Liver (tissue), 9 donors: ENCODE results near the gene PRKAR1B. TPM values are rescaled to one million over a fixed set of nuclear protein-coding genes. Genes with fewer than 3 reads are reported as not detected.

Source experiments
- DNase-seq: peaks from one replicate; pipeline ENCODE4 v3.0.0-alpha.2; 2017; ENCODE audit warnings: low spot score
- H3K27ac ChIP-seq, 2 donors: one replicate each; pipeline ENCODE4 v1.7.0; 2013; ENCODE audit warnings: inconsistent platforms in 2 of 2, low read length in 2 of 2, control low read depth in 1 of 2, low read depth in 1 of 2, mild to moderate bottlenecking in 1 of 2
- H3K27me3 ChIP-seq, 4 donors: one replicate each; pipeline versions ENCODE4 v1.6.1 to v1.7.0; 2013; ENCODE audit warnings: low read length in 3 of 4, inconsistent platforms in 1 of 4, mild to moderate bottlenecking in 1 of 4, moderate library complexity in 1 of 4; ENCODE audit not compliant: control insufficient read depth in 4 of 4, insufficient read depth in 4 of 4
- H3K36me3 ChIP-seq, 4 donors: one replicate each; pipeline versions ENCODE4 v1.6.1 to v1.7.0; 2013; ENCODE audit warnings: low read length in 3 of 4, mild to moderate bottlenecking in 3 of 4, low read depth in 1 of 4, moderate library complexity in 1 of 4; ENCODE audit not compliant: control insufficient read depth in 4 of 4, insufficient read depth in 3 of 4
- H3K4me1 ChIP-seq, 4 donors: one replicate each; pipeline versions ENCODE4 v1.6.1 to v1.7.0; 2013; ENCODE audit warnings: low read length in 3 of 4, mild to moderate bottlenecking in 3 of 4, moderate library complexity in 1 of 4; ENCODE audit not compliant: control insufficient read depth in 4 of 4, insufficient read depth in 4 of 4
- H3K4me3 ChIP-seq, 3 donors: one replicate each; pipeline versions ENCODE4 v1.6.1 to v1.7.0; 2013; ENCODE audit warnings: low read length in 3 of 3, control low read depth in 1 of 3, low read depth in 1 of 3, mild to moderate bottlenecking in 1 of 3
- H3K9ac ChIP-seq, 2 donors: one replicate each; pipeline ENCODE4 v1.7.0; 2013; ENCODE audit warnings: low read length in 2 of 2, mild to moderate bottlenecking in 2 of 2, moderate library complexity in 2 of 2, control low read depth in 1 of 2, low read depth in 1 of 2
- H3K9me3 ChIP-seq, 4 donors: one replicate each; pipeline versions ENCODE4 v1.6.1 to v1.7.0; 2013; ENCODE audit warnings: low read length in 3 of 4; ENCODE audit not compliant: control insufficient read depth in 4 of 4
- EGR1 ChIP-seq, 2 donors: IDR thresholded peaks; 2 replicates each; pipeline ENCODE4 v1.6.1; 2016 to 2018; ENCODE audit warnings: antibody characterized with exemption in 2 of 2, low read depth in 2 of 2
- FOXA1 ChIP-seq: IDR thresholded peaks from 2 replicates; pipeline ENCODE4 v1.6.1; 2016; ENCODE audit warnings: antibody characterized with exemption
- FOXA2 ChIP-seq: IDR thresholded peaks from 2 replicates; pipeline ENCODE4 v1.6.1; 2016; ENCODE audit warnings: antibody characterized with exemption
- HNF4A ChIP-seq, 2 donors: conservative IDR thresholded peaks; 2 replicates each; pipeline ENCODE4 v1.6.1; 2016; ENCODE audit warnings: antibody characterized with exemption in 2 of 2, mild to moderate bottlenecking in 2 of 2
- HNF4G ChIP-seq: IDR thresholded peaks from 2 replicates; pipeline ENCODE4 v1.6.1; 2016; ENCODE audit warnings: antibody characterized with exemption
- JUND ChIP-seq, 2 donors: IDR thresholded peaks; 2 replicates each; pipeline ENCODE4 v1.6.1; 2016; ENCODE audit warnings: antibody characterized with exemption in 2 of 2
- NR2F2 ChIP-seq: IDR thresholded peaks from 2 replicates; pipeline ENCODE4 v1.6.1; 2016; ENCODE audit warnings: antibody characterized with exemption
- RAD21 ChIP-seq, 2 donors: IDR thresholded peaks; 2 replicates each; pipeline ENCODE4 v1.6.1; 2016; ENCODE audit warnings: antibody characterized with exemption in 2 of 2, mild to moderate bottlenecking in 2 of 2
- RXRA ChIP-seq, 2 donors: IDR thresholded peaks; 2 replicates each; pipeline ENCODE4 v1.6.1; 2017 to 2018; ENCODE audit warnings: antibody characterized with exemption in 2 of 2, mild to moderate bottlenecking in 1 of 2
- SP1 ChIP-seq: IDR thresholded peaks from 2 replicates; pipeline ENCODE4 v1.6.1; 2018; ENCODE audit warnings: antibody characterized with exemption, mild to moderate bottlenecking
- TAF1 ChIP-seq: conservative IDR thresholded peaks from 2 replicates; pipeline ENCODE4 v1.6.1; 2016; ENCODE audit warnings: antibody characterized with exemption, mild to moderate bottlenecking
- WGBS: extraction: QIAGEN DNeasy Blood & Tissue Kit; methylation state at CpG from one replicate; pipeline ENCODE4 v1.1.7; 2013; 5-methylcytosine and 5-hydroxymethylcytosine counted together
- polyA plus RNA-seq, 2 donors: library from polyadenylated mRNA; stranded (reverse) in 1 of 2; unstranded in 1 of 2; fragments of 200-250 nt in 1 of 2; fragments of >200 nt in 1 of 2; fragmentation: Nextera tagmentation in 1 of 2; extraction: Ambion mirVana in 1 of 2; gene quantifications; one replicate each; pipeline versions ENCODE4 v1.2.1 to v1.2.3, GENCODE V29; 2013 to 2015
- total RNA-seq, 2 donors: library from RNA; depleted of rRNA; stranded (reverse); fragments of >200 nt; gene quantifications; one replicate each; pipeline ENCODE4 v1.2.3, GENCODE V29; 2014
- TF ChIP-seq, protein P1 (sequence below): fragments of 150-350 bp; IDR thresholded peaks from 2 replicates; pipeline ENCODE4 v1.5.1; 2017; ENCODE audit warnings: improper control_type of control experiment, low read depth, low read length; ENCODE audit not compliant: missing input control
- TF ChIP-seq, protein P2 (sequence below): IDR thresholded peaks from 2 replicates; pipeline ENCODE4 v1.6.1; 2016; ENCODE audit warnings: antibody characterized with exemption
- TF ChIP-seq, protein P3 (sequence below): IDR thresholded peaks from 2 replicates; pipeline ENCODE4 v1.6.1; 2016; ENCODE audit warnings: antibody characterized with exemption
- TF ChIP-seq, protein P4 (sequence below): IDR thresholded peaks from 2 replicates; pipeline ENCODE4 v1.6.1; 2016; ENCODE audit warnings: antibody characterized with exemption, mild to moderate bottlenecking
- donor health status: healthy.
- donor health status: healthy.
- donor health status: healthy.
- donor health status: healthy.
- donor health status: healthy.

PRKAR1B gene
- total and polyA plus RNA-seq, 4 donors = 11.1 to 14.4 (median 12.4) TPM

DNA sequence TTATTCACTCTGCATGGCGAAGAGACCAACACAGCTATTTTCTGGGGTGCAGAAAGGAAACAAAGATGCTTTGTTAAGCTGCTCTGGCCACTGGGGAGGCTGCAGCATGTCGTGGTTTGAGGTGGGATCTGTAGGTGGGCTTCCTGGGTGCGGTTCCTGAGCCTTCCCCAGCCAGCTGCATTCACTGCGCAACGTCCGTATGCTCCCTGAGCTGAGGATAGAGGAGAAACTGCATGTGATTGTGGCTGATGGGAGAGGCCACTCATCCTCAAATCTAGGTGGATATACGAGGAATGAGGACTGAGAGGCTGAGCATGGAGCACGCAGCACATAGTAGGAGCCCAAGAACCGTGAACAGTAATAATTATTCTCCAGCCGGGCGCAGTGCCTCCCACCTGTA lies 10.4 kb downstream of the PRKAR1B start (continued):
- TF ChIP-seq, protein P1, sequence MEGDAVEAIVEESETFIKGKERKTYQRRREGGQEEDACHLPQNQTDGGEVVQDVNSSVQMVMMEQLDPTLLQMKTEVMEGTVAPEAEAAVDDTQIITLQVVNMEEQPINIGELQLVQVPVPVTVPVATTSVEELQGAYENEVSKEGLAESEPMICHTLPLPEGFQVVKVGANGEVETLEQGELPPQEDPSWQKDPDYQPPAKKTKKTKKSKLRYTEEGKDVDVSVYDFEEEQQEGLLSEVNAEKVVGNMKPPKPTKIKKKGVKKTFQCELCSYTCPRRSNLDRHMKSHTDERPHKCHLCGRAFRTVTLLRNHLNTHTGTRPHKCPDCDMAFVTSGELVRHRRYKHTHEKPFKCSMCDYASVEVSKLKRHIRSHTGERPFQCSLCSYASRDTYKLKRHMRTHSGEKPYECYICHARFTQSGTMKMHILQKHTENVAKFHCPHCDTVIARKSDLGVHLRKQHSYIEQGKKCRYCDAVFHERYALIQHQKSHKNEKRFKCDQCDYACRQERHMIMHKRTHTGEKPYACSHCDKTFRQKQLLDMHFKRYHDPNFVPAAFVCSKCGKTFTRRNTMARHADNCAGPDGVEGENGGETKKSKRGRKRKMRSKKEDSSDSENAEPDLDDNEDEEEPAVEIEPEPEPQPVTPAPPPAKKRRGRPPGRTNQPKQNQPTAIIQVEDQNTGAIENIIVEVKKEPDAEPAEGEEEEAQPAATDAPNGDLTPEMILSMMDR = no peak
- TF ChIP-seq FOXA1 (no peak), HNF4G (no peak), RAD21 (IDR thresholded peaks at IDR 0.05) (no peak), RXRA (IDR thresholded peaks at IDR 0.05) (no peak)
- TF ChIP-seq, protein P2, sequence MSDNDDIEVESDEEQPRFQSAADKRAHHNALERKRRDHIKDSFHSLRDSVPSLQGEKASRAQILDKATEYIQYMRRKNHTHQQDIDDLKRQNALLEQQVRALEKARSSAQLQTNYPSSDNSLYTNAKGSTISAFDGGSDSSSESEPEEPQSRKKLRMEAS = no peak
- TF ChIP-seq, protein P3, sequence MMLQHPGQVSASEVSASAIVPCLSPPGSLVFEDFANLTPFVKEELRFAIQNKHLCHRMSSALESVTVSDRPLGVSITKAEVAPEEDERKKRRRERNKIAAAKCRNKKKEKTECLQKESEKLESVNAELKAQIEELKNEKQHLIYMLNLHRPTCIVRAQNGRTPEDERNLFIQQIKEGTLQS = no peak

DNA sequence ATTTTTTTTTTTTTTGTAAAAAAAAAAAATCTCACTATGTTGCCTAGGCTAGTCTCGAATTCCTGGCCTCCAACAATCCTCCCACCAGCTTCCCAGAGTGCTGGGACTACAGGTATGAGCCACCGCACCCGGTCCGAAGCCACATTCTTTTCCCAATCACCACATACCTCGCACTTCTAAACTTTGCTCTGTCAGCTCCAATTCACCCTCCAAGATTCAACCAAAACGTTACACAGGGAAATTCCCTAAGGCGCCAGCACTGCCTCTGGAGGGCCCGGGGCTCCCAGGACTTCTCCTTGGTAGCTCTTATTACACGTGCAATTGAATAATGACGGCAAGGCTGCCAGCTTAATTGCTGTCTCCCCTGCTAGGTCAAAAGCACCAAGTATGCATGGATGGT lies 10.9 kb downstream of the PRKAR1B start:
- no peak overlapping the region for H3K4me3 ChIP-seq
- no peaks in the 10 kb centered on the region for H3K9me3 ChIP-seq
- no peak overlapping the region for H3K9ac ChIP-seq
- H3K27ac ChIP-seq = no peak overlapping the region
- H3K4me1 ChIP-seq = peaks cover 0 to 4% (median 0%) of the 10 kb centered on the region in 4 donors
- WGBS = 90% methylated on average over 10 of the region's 10 CpGs
- H3K27me3 ChIP-seq = no peaks in the 10 kb centered on the region
- no peaks in the 10 kb centered on the region for H3K36me3 ChIP-seq
- DNase-seq = no peak
- TF ChIP-seq SP1 (no peak), EGR1 (IDR thresholded peaks at IDR 0.05; ENCODE audit: low read depth in 2 of 2) (no peak), TAF1 (no peak), NR2F2 (no peak), FOXA2 (no peak), RXRA (IDR thresholded peaks at IDR 0.05) (no peak), RAD21 (IDR thresholded peaks at IDR 0.05) (no peak), HNF4G (no peak), JUND (IDR thresholded peaks at IDR 0.05) (no peak), FOXA1 (no peak)
- TF ChIP-seq, protein P3 = no peak
- TF ChIP-seq, protein P4, sequence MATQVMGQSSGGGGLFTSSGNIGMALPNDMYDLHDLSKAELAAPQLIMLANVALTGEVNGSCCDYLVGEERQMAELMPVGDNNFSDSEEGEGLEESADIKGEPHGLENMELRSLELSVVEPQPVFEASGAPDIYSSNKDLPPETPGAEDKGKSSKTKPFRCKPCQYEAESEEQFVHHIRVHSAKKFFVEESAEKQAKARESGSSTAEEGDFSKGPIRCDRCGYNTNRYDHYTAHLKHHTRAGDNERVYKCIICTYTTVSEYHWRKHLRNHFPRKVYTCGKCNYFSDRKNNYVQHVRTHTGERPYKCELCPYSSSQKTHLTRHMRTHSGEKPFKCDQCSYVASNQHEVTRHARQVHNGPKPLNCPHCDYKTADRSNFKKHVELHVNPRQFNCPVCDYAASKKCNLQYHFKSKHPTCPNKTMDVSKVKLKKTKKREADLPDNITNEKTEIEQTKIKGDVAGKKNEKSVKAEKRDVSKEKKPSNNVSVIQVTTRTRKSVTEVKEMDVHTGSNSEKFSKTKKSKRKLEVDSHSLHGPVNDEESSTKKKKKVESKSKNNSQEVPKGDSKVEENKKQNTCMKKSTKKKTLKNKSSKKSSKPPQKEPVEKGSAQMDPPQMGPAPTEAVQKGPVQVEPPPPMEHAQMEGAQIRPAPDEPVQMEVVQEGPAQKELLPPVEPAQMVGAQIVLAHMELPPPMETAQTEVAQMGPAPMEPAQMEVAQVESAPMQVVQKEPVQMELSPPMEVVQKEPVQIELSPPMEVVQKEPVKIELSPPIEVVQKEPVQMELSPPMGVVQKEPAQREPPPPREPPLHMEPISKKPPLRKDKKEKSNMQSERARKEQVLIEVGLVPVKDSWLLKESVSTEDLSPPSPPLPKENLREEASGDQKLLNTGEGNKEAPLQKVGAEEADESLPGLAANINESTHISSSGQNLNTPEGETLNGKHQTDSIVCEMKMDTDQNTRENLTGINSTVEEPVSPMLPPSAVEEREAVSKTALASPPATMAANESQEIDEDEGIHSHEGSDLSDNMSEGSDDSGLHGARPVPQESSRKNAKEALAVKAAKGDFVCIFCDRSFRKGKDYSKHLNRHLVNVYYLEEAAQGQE = no peak
- TF ChIP-seq, protein P2 = no peak

DNA sequence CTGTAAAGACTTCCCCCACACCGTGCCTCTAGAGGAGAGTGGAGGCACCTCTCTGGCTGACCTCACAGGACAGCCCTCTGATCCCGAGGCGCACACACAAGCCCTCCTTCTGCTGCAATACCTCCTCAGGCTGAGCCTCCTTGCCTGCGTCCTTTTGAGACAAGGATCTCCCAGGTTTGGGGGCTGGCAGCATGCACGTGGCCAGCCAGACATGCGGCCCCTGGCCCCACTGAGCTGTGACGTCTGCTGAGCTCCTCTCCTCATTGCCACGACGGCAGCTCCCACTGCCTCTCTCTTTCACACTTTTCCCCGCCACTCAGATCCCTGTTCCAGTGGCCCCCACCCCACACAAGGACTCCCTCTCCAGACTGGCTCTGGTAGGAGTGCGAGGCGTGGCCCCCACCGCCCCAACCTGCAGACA lies 12.8 kb downstream of the PRKAR1B start:
- DNase-seq = no peak
- TF ChIP-seq HNF4A (conservative IDR thresholded peaks at IDR 0.05) (no peak), SP1 (no peak), HNF4G (no peak), FOXA2 (no peak), JUND (IDR thresholded peaks at IDR 0.05) (no peak), NR2F2 (no peak), FOXA1 (no peak)
- TF ChIP-seq, protein P1 = no peak
- TF ChIP-seq, protein P2 = no peak
- TF ChIP-seq, protein P4 = no peak
- TF ChIP-seq, protein P3 = no peak

More for the DNA sequence above, 12.8 kb downstream of the PRKAR1B start:
- WGBS = 95% methylated on average over 13 of the region's 13 CpGs
- H3K4me3 ChIP-seq = no peak overlapping the region
- no peaks in the 10 kb centered on the region for H3K36me3 ChIP-seq
- peaks cover 0 to 4% (median 0%) of the 10 kb centered on the region in 4 donors for H3K4me1 ChIP-seq
- no peaks in the 10 kb centered on the region for H3K27me3 ChIP-seq
- H3K9me3 ChIP-seq = no peaks in the 10 kb centered on the region
- no peak overlapping the region for H3K9ac ChIP-seq
- H3K27ac ChIP-seq = no peak overlapping the region
